Activated CD4-positive, alpha-beta memory T cell treated with anti-CD3 and anti-CD28 coated beads for 36 hours (primary cell): ENCODE data around the gene ELAVL4. TPM values are rescaled to one million over a fixed set of nuclear protein-coding genes. Genes with fewer than 3 reads are reported as not detected.

Experiments
- CTCF ChIA-PET: fragments of 350-600 bp; sonication (Branson Sonifier 250); formaldehyde crosslinking; loops from one replicate; lab custom pipeline; 2021; ENCODE audit warnings: antibody characterized with exemption, inconsistent platforms; lab: Charles Lee
- POLR2A ChIA-PET: fragments of 350-600 bp; sonication (Branson Sonifier 250); formaldehyde crosslinking; loops from one replicate; lab custom pipeline; 2021; ENCODE audit warnings: antibody characterized with exemption; lab: Charles Lee
- DNase-seq: peaks from one replicate; pipeline ENCODE4 v3.0.0-alpha.2; 2020
- H3K27ac Mint-ChIP-seq: one replicate; pipeline ENCODE4 v1.8.0; 2021; ENCODE audit warnings: mixed read lengths
- H3K27me3 Mint-ChIP-seq: one replicate; pipeline ENCODE4 v1.8.0; 2021; ENCODE audit warnings: mixed read lengths
- H3K36me3 Mint-ChIP-seq: one replicate; pipeline ENCODE4 v1.8.0; 2021; ENCODE audit warnings: mixed read lengths
- H3K4me1 Mint-ChIP-seq: one replicate; pipeline ENCODE4 v1.8.0; 2021; ENCODE audit warnings: low read depth, mixed read lengths
- H3K4me3 Mint-ChIP-seq: one replicate; pipeline ENCODE4 v1.8.0; 2021; ENCODE audit warnings: mild to moderate bottlenecking, mixed read lengths
- H3K9me3 Mint-ChIP-seq: one replicate; pipeline ENCODE4 v1.8.0; 2021; ENCODE audit warnings: mixed read lengths
- intact Hi-C: fragments of 100-400 bp; cut with micrococcal nuclease; formaldehyde crosslinking; loops from one replicate; pipeline ENCODE4 v1.15.1; 2023
- total RNA-seq, 2 experiments: library from RNA; stranded (reverse); gene quantifications; one replicate each; pipeline ENCODE4 v1.2.3, GENCODE V29; 2021

The ELAVL4 gene
- not detected for total RNA-seq

GRCh38 chr1:50108497-50109059, at the start of gene ELAVL4:
Gene ELAVL4, plus strand, starts transcription at chr1:50108920. Its CDS starts 270 bp downstream, at chr1:50109190.
- intact Hi-C loops = no loop called here
- H3K4me3 Mint-ChIP-seq = no peak within 1 kb of the TSS
- H3K27me3 Mint-ChIP-seq = peaks cover 49% of the 10 kb centered on the region
- H3K27ac Mint-ChIP-seq = no peak within 1 kb of the TSS
- POLR2A ChIA-PET = no interaction called here
- no peaks in the 10 kb centered on the region for H3K9me3 Mint-ChIP-seq
- peaks cover 18% of the 10 kb centered on the region for H3K4me1 Mint-ChIP-seq
- H3K36me3 Mint-ChIP-seq = no peaks in the 10 kb centered on the region
- DNase-seq = no peak
- CTCF ChIA-PET = no interaction called here

DNA sequence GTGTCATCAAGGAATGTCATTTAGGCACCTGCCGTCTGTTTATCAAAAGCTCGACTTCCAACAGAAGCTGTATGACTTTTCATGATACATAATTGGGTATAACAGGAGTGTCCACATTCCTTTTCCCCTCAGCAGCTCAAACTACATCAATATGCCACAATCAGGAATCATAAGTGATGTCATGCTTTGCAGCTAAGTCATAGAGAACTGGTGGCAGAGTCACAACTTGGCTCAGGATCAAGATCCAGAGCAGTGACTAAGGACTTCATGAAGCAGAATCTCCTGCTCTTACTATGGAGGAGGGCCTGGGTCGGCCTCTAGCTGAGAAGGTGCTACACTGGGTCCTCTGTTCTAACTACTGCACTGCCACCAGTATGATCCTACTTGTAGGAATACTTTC, 48.4 kb upstream of the ELAVL4 start:
- no peak overlapping the region for H3K4me3 Mint-ChIP-seq
- CTCF ChIA-PET = no interaction called here
- no peak overlapping the region for H3K27ac Mint-ChIP-seq
- H3K9me3 Mint-ChIP-seq = no peaks in the 10 kb centered on the region
- POLR2A ChIA-PET = no interaction called here
- H3K27me3 Mint-ChIP-seq = no peaks in the 10 kb centered on the region
- H3K36me3 Mint-ChIP-seq = no peaks in the 10 kb centered on the region
- intact Hi-C loops = no loop called here
- no peaks in the 10 kb centered on the region for H3K4me1 Mint-ChIP-seq
- DNase-seq = no peak

DNA sequence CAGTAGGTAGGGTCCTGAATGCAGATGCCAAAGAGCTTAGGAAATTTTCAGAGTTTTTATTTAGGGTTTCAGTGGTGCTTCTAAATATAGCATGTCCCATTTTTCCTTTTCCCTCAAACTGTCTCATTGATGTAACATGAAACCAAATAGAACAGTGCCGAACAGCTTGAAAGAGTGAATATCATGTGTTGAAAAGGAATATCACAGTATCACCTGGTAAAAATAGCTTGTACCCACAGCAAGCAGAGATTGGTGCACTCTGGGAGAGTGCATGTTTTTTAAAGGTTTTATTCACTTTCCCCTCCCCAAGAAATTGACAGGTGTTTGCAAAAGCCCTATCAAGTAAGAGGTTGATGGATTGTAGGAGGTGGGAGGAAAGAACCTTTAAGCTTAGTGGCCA, 41.9 kb upstream of the ELAVL4 start:
- POLR2A ChIA-PET = no interaction called here
- Mint-ChIP-seq H3K27me3 (no peaks in the 10 kb centered on the region), H3K36me3 (no peaks in the 10 kb centered on the region), H3K9me3 (no peaks in the 10 kb centered on the region), H3K4me3 (no peak overlapping the region), H3K27ac (no peak overlapping the region), H3K4me1 (no peaks in the 10 kb centered on the region)
- CTCF ChIA-PET = no interaction called here
- DNase-seq = no peak
- intact Hi-C loops = no loop called here

GRCh38 chr1:50074931-50075330, 33.8 kb upstream of the ELAVL4 start:
- intact Hi-C loops = no loop called here
- H3K27me3 Mint-ChIP-seq = no peaks in the 10 kb centered on the region
- H3K9me3 Mint-ChIP-seq = no peaks in the 10 kb centered on the region
- ChIA-PET POLR2A (no interaction called here), CTCF (no interaction called here)
- no peaks in the 10 kb centered on the region for H3K36me3 Mint-ChIP-seq
- no peaks in the 10 kb centered on the region for H3K4me1 Mint-ChIP-seq
- DNase-seq = no peak
- no peak overlapping the region for H3K27ac Mint-ChIP-seq
- H3K4me3 Mint-ChIP-seq = no peak overlapping the region

DNA sequence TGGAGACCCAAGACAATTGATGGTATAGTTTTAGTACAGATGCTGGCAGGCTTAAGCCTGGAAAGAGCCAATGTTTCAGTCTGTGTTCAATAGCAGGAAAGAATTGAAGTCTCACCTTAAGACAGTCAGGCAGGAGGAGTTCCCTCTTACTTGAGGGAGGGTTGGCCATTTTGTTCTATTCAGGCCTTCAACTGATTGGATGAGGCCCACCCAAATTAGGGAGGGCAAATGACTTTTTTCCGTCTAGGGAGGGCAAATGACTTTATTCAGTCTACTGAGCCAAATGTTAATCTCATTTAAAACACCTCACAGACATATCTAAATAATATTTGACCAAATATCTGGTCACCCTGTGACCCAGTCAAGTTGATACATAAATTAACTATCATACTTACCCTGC, 31.4 kb upstream of the ELAVL4 start:
- no peak overlapping the region for H3K27ac Mint-ChIP-seq
- CTCF ChIA-PET = no interaction called here
- no peaks in the 10 kb centered on the region for H3K36me3 Mint-ChIP-seq
- intact Hi-C loops = no loop called here
- H3K9me3 Mint-ChIP-seq = no peaks in the 10 kb centered on the region
- H3K27me3 Mint-ChIP-seq = no peaks in the 10 kb centered on the region
- H3K4me1 Mint-ChIP-seq = no peaks in the 10 kb centered on the region
- H3K4me3 Mint-ChIP-seq = no peak overlapping the region
- POLR2A ChIA-PET = no interaction called here
- no peak for DNase-seq

- Mint-ChIP-seq H3K4me3 (no peak overlapping the region), H3K27me3 (no peaks in the 10 kb centered on the region), H3K27ac (no peak overlapping the region), H3K36me3 (no peaks in the 10 kb centered on the region), H3K9me3 (no peaks in the 10 kb centered on the region), H3K4me1 (no peaks in the 10 kb centered on the region)
- ChIA-PET POLR2A (no interaction called here), CTCF (no interaction called here)
- intact Hi-C loops = no loop called here
- DNase-seq = peak; percentile 10
Observed at GRCh38 chr1:50080904-50081586, 27.7 kb upstream of the ELAVL4 start.

GRCh38 chr1:50084389-50084788, 24.3 kb upstream of the ELAVL4 start:
- no peaks in the 10 kb centered on the region for H3K27me3 Mint-ChIP-seq
- DNase-seq = no peak
- H3K9me3 Mint-ChIP-seq = no peaks in the 10 kb centered on the region
- no peaks in the 10 kb centered on the region for H3K4me1 Mint-ChIP-seq
- CTCF ChIA-PET = no interaction called here
- intact Hi-C loops = no loop called here
- H3K4me3 Mint-ChIP-seq = no peak overlapping the region
- POLR2A ChIA-PET = no interaction called here
- no peaks in the 10 kb centered on the region for H3K36me3 Mint-ChIP-seq
- H3K27ac Mint-ChIP-seq = no peak overlapping the region

DNA sequence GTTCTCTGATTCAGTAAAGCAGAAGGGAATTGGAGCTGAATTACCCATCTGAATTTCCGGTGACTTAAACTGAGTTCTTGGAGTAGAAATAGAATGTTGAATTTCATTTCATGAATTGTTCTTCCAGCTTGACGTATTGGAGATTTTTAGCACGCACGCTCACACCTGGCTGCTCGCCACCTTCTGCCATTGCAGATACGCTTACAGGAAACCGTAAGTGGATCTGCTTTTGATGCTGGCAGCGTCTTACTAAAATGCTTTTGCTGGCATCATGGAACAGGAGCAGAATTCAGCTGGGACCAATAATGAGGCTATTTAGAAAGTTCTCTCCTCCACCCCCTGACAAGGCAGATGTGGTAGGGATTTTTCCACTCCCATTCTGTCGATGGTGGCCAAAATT, 17.7 kb upstream of the ELAVL4 start:
- ChIA-PET POLR2A (no interaction called here), CTCF (no interaction called here)
- peaks cover 9% of the 10 kb centered on the region for H3K27me3 Mint-ChIP-seq
- no peak for DNase-seq
- H3K4me3 Mint-ChIP-seq = no peak overlapping the region
- H3K27ac Mint-ChIP-seq = no peak overlapping the region
- H3K36me3 Mint-ChIP-seq = no peaks in the 10 kb centered on the region
- no peaks in the 10 kb centered on the region for H3K9me3 Mint-ChIP-seq
- intact Hi-C loops = no loop called here
- H3K4me1 Mint-ChIP-seq = no peaks in the 10 kb centered on the region

DNA sequence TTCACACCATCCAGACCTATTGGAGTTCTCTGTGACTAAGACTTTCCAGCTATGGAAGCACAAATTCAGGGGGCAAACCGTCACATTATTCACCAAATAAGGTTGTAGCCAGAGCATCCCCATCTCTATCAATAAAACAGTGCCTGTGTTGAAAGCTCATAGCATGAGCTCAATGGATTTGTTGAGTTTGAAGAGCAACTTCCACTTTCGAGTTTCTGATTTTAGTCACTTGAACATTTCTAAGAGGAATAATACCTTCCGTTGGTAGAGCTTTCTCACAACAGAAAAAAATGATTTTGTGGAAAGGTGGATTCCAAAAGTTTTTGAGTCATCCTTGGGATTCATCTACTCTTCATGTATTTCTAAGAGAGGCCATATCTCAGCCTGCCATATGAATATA, 13.0 kb upstream of the ELAVL4 start:
- no peaks in the 10 kb centered on the region for H3K4me1 Mint-ChIP-seq
- intact Hi-C loops = no loop called here
- no peak overlapping the region for H3K27ac Mint-ChIP-seq
- H3K27me3 Mint-ChIP-seq = peaks cover 6% of the 10 kb centered on the region
- POLR2A ChIA-PET = no interaction called here
- no peak overlapping the region for H3K4me3 Mint-ChIP-seq
- no peak for DNase-seq
- H3K36me3 Mint-ChIP-seq = no peaks in the 10 kb centered on the region
- H3K9me3 Mint-ChIP-seq = no peaks in the 10 kb centered on the region
- CTCF ChIA-PET = interaction anchor here (1.1 kb wide), 1 partner anchor 17 kb away, joined by 3 read pairs; no protein-coding TSS in a partner anchor

- CTCF ChIA-PET = no interaction called here
- Mint-ChIP-seq H3K27me3 (peaks cover 6% of the 10 kb centered on the region), H3K36me3 (no peaks in the 10 kb centered on the region), H3K4me3 (no peak overlapping the region), H3K9me3 (no peaks in the 10 kb centered on the region), H3K4me1 (no peaks in the 10 kb centered on the region), H3K27ac (no peak overlapping the region)
- DNase-seq = no peak
- POLR2A ChIA-PET = no interaction called here
- intact Hi-C loops = no loop called here
Observed at GRCh38 chr1:50097021-50097679, 11.6 kb upstream of the ELAVL4 start.

DNA sequence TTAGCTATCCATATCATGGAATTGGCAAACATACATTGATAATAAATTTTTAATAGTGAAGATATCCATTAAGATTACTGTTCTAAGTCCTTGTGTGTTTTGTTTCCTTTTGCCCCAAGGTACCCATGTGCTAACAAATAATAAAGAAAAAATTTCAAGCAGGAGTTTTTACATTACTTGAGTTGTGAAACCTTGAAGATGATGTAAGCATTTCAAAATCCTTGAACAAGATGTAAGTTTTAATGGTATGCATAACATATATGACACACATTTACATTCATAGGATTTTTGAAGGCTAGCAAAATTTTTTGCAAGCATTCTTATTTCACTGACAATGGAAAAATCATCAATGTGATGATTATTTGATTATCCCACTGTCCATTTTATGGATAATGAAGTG, 10.9 kb upstream of the ELAVL4 start:
- no peaks in the 10 kb centered on the region for H3K9me3 Mint-ChIP-seq
- H3K27me3 Mint-ChIP-seq = peaks cover 6% of the 10 kb centered on the region
- ChIA-PET CTCF (no interaction called here), POLR2A (no interaction called here)
- H3K36me3 Mint-ChIP-seq = no peaks in the 10 kb centered on the region
- intact Hi-C loops = no loop called here
- DNase-seq = no peak
- no peak overlapping the region for H3K27ac Mint-ChIP-seq
- H3K4me3 Mint-ChIP-seq = no peak overlapping the region
- no peaks in the 10 kb centered on the region for H3K4me1 Mint-ChIP-seq

DNA sequence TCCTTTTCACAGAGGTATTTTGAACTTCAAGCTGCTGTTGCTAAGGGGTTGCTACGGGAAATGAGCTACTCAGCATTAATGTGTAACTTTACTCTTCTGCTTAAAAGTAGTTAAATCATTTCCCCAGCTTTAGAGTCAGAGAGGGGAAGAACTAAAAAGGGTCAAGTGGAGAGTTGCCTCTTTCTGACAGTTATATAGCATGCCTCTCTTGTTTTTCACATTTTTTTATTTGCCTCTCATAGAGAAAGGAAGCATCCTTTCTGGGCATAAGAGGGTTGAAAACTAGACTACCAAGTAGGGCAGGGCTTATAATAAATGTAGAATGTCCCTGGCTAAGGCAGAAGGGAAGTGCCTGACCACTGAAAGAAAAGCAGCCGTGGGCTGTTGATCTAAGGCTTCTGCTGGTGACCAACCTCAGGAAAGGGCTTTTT, 10.1 kb upstream of the ELAVL4 start:
- Mint-ChIP-seq H3K4me3 (no peak overlapping the region), H3K27ac (no peak overlapping the region), H3K4me1 (no peaks in the 10 kb centered on the region), H3K36me3 (no peaks in the 10 kb centered on the region), H3K9me3 (no peaks in the 10 kb centered on the region), H3K27me3 (peaks cover 3% of the 10 kb centered on the region)
- DNase-seq = no peak
- CTCF ChIA-PET = interaction anchor here (0.5 kb wide), 1 partner anchor 274 kb away, joined by 3 read pairs; no protein-coding TSS in a partner anchor
- intact Hi-C loops = no loop called here
- POLR2A ChIA-PET = no interaction called here

GRCh38 chr1:50099654-50100053, 9.1 kb upstream of the ELAVL4 start:
- intact Hi-C loops = no loop called here
- ChIA-PET POLR2A (no interaction called here), CTCF (no interaction called here)
- Mint-ChIP-seq H3K4me1 (no peaks in the 10 kb centered on the region), H3K4me3 (no peak overlapping the region), H3K27me3 (no peaks in the 10 kb centered on the region), H3K9me3 (no peaks in the 10 kb centered on the region), H3K27ac (no peak overlapping the region), H3K36me3 (no peaks in the 10 kb centered on the region)
- DNase-seq = no peak
